ENCODE results near the gene EVL. TPM values are rescaled to one million over a fixed set of nuclear protein-coding genes. Genes with fewer than 3 reads are reported as not detected.

Gene EVL
- total RNA-seq, 6 experiments from 2014 or later, result 1.2 to 4.8 (median 2.0) TPM

GRCh38 chr14:100020629-100021028 is 44.6 kb upstream of the EVL start:
- no peaks in the 10 kb centered on the region for H3K9me3 Mint-ChIP-seq
- no peak for TF ChIP-seq CTCF (IDR thresholded peaks at IDR 0.05)
- no peak for DNase-seq
- H3K4me3 Mint-ChIP-seq, result no peak overlapping the region
- no peaks in the 10 kb centered on the region for H3K36me3 Mint-ChIP-seq (ENCODE audit: low read depth)
- H3K27me3 Mint-ChIP-seq (ENCODE audit: insufficient read depth), result peaks cover 4% of the 10 kb centered on the region; the same call in 1 of the 2 replicates
- H3K4me1 Mint-ChIP-seq (ENCODE audit: low read depth), result peaks cover 18% of the 10 kb centered on the region
- no peak overlapping the region for H3K27ac Mint-ChIP-seq

- no peaks in the 10 kb centered on the region for H3K36me3 Mint-ChIP-seq (ENCODE audit: low read depth)
- no peak for DNase-seq
- no peak overlapping the region for H3K4me3 Mint-ChIP-seq
- H3K27me3 Mint-ChIP-seq (ENCODE audit: insufficient read depth), result peaks cover 4% of the 10 kb centered on the region; the same call in 1 of the 2 replicates
- peaks cover 17% of the 10 kb centered on the region for H3K4me1 Mint-ChIP-seq (ENCODE audit: low read depth)
- no peaks in the 10 kb centered on the region for H3K9me3 Mint-ChIP-seq
- H3K27ac Mint-ChIP-seq, result no peak overlapping the region
- no peak for TF ChIP-seq CTCF (IDR thresholded peaks at IDR 0.05)
Measured at GRCh38 chr14:100022772-100023451, 42.3 kb upstream of the EVL start.

DNA sequence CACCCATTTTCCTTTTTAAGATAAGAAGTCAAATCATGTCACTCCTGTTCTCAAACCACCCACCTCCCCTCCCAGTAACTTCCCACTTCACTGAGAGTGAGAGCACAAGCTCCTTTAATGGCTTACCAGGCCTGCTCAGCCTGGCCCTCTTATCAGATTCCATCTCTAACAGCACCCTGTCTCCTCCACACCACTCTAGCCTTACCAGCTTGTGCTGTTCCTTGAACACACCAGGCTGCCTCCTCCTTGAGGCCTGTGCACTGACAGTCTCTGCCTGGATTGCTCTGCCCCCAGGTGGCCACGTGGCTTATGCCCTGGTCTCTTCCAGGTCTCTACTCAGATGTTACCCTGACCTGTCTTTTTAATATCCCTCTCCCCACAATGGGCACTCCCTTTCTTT is 40.1 kb upstream of the EVL start:
- no peaks in the 10 kb centered on the region for H3K36me3 Mint-ChIP-seq (ENCODE audit: low read depth)
- peaks cover 37% of the 10 kb centered on the region for H3K4me1 Mint-ChIP-seq (ENCODE audit: low read depth)
- no peak overlapping the region for H3K4me3 Mint-ChIP-seq
- peak; percentile 71 for TF ChIP-seq CTCF (IDR thresholded peaks at IDR 0.05)
- peak; percentile 54 for DNase-seq
- H3K9me3 Mint-ChIP-seq, result no peaks in the 10 kb centered on the region
- H3K27me3 Mint-ChIP-seq (ENCODE audit: insufficient read depth), result peaks cover 2% of the 10 kb centered on the region; the same call in 1 of the 2 replicates
- peak overlapping the region; percentile 44; the same call in 1 of the 2 replicates for H3K27ac Mint-ChIP-seq

GRCh38 chr14:100027771-100028490 is 37.3 kb upstream of the EVL start:
- H3K27me3 Mint-ChIP-seq (ENCODE audit: insufficient read depth), result peaks cover 2% of the 10 kb centered on the region; the same call in 1 of the 2 replicates

More at GRCh38 chr14:100027771-100028490, 37.3 kb upstream of the EVL start:
- no peak for TF ChIP-seq CTCF (IDR thresholded peaks at IDR 0.05)
- Mint-ChIP-seq H3K9me3 (no peaks in the 10 kb centered on the region), H3K27ac (no peak overlapping the region), H3K36me3 (ENCODE audit: low read depth) (no peaks in the 10 kb centered on the region), H3K4me3 (no peak overlapping the region), H3K4me1 (ENCODE audit: low read depth) (peaks cover 65% of the 10 kb centered on the region)
- no peak for DNase-seq
